DMS 273 (cell line): ENCODE measurements around the gene MYB.

Experiments used
- DNase-seq: peaks from one replicate; lab custom pipeline; 2025; ENCODE audit not compliant: unreplicated experiment; lab: John Stamatoyannopoulos, UW

MYB gene

GRCh38 chr6:135219346-135219745, 38.2 kb downstream of the MYB start:
- DNase-seq, result no peak

GRCh38 chr6:135221042-135221441, 39.9 kb downstream of the MYB start:
- DNase-seq, result no peak

GRCh38 chr6:135221505-135221904, 40.4 kb downstream of the MYB start:
- no peak for DNase-seq

- no peak for DNase-seq
Observed at GRCh38 chr6:135222623-135223022, 41.5 kb downstream of the MYB start.

GRCh38 chr6:135224037-135224647, 43.0 kb downstream of the MYB start:
- DNase-seq, result no peak

GRCh38 chr6:135225911-135226310, 44.8 kb downstream of the MYB start:
- no peak for DNase-seq

GRCh38 chr6:135226537-135226936, 45.4 kb downstream of the MYB start:
- no peak for DNase-seq

GRCh38 chr6:135227349-135227748, 46.2 kb downstream of the MYB start:
- no peak for DNase-seq

- no peak for DNase-seq
Observed at GRCh38 chr6:135227758-135228157, 46.6 kb downstream of the MYB start.

- no peak for DNase-seq
Observed at GRCh38 chr6:135228486-135228885, 47.4 kb downstream of the MYB start.

GRCh38 chr6:135229996-135230395, 48.9 kb downstream of the MYB start:
- DNase-seq, result no peak

GRCh38 chr6:135230711-135231468, 49.8 kb downstream of the MYB start:
- DNase-seq, result peak; percentile 10

GRCh38 chr6:135231469-135231844, 50.3 kb downstream of the MYB start:
- no peak for DNase-seq

- DNase-seq, result peak; percentile 91
Observed at GRCh38 chr6:135233686-135234491, 52.8 kb downstream of the MYB start.

- no peak for DNase-seq
Observed at GRCh38 chr6:135234492-135234780, 53.3 kb downstream of the MYB start.

- no peak for DNase-seq
Observed at GRCh38 chr6:135235716-135236115, 54.6 kb downstream of the MYB start.

GRCh38 chr6:135236319-135236718, 55.2 kb downstream of the MYB start:
- DNase-seq, result no peak

GRCh38 chr6:135236732-135237131, 55.6 kb downstream of the MYB start:
- DNase-seq, result no peak

- DNase-seq, result no peak
Observed at GRCh38 chr6:135240711-135241110, 59.6 kb downstream of the MYB start.

- DNase-seq, result no peak
Observed at GRCh38 chr6:135243871-135244796, 63.0 kb downstream of the MYB start.

- no peak for DNase-seq
Observed at GRCh38 chr6:135244805-135245204, 63.7 kb downstream of the MYB start.
